SKM-1 (cell line): ENCODE results near the gene BTBD18.
A peak's percentile ranks its signal among the peaks of the same experiment; 100 is the strongest.
"Not testable (repeated sequence)": the region's sequence is repeated elsewhere in the genome, so short reads cannot be mapped to it uniquely, and the experiment has no call there.

Experiments used
- DNase-seq: peaks from one replicate; lab custom pipeline; 2025; ENCODE audit not compliant: unreplicated experiment; lab: John Stamatoyannopoulos, UW

BTBD18 gene

DNA sequence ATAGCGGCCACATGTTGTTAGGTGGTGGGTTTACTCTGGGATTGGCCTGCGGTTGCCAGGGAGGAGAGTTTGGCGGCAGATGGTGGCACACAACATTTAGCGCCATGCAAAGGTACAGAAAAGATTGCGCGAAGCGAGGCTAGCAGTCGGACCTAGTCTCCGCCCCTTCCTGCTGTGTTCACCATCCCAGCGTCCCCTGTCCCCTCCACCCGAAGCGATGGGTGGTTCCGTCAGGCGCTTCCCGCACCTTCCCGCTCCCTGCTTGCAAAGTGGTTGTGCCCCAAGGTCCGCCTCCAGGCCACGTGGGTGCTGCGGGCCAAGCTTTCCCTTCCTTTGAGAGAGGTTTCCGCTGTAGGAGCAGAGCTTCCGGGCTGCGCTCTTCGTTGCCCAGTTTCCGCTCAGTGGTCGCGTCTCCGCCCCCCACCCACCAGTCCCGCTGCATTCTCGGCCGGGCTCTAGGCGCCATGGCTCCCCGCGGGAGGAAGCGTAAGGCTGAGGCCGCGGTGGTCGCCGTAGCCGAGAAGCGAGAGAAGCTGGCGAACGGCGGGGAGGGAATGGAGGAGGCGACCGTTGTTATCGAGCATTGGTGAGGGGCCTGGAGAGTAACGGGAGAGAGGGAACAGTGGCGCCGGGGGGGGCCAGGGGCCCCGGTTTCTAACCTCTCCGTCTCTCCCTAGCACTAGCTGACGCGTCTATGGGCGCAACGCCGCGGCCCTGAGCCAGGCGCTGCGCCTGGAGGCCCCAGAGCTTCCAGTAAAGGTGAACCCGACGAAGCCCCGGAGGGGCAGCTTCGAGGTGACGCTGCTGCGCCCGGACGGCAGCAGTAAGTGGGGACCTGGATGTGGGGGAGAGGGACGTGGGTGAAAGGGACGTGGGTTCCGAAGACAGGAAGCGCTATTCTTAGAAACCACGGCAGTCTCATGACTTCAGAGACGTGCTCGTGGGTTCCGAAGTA, 10.2 kb downstream of the BTBD18 start, which contains the start of gene SELENOH:
Gene SELENOH, plus strand, starts transcription at position 360 of the 955 bp plus-strand sequence. Its CDS starts 105 bp downstream, at position 465.
- peak; percentile 97 for DNase-seq

GRCh38 chr11:57735619-57736298, 15.9 kb downstream of the BTBD18 start:
- DNase-seq: no peak

GRCh38 chr11:57732661-57733060, 19.0 kb downstream of the BTBD18 start:
- DNase-seq: no peak

DNA sequence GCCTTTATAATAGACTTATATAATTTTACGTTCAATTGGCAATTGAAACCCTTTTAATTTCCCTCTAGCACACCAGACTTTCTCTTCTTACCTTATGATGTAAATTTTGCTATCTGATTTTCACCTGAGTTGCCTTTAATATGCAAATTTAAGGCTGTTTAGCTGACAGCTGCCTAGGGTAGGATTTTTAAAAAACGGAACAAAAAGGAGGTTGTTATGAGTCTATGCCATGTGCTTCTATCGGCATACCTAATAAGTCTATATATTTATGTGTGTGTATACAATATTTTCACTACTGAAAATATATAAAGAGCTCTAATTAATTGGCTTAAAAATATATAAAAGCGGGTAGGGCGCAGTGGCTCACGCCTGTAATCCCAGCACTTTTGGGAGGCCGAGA, 22.1 kb downstream of the BTBD18 start:
- no peak for DNase-seq

DNA sequence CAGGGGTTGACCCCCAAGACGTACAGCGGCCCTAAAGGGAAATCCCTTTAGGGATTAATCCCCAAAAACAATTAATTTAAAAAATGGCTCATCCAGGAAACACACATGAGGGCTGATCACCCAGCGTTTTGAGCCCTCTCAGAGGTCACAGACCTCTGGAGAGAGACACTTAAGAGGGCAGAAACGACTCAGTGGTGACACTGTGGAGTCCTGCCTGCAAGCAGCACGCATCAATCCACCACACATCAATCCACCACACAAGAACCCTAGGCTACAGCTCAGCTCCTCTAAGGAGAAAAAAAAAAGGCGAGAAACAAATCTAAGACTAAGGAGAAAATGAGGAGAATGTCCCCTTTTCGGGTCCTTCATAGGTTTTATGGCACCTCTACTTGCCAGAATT, 22.8 kb downstream of the BTBD18 start:
- no peak for DNase-seq

GRCh38 chr11:57727185-57727584, 24.4 kb downstream of the BTBD18 start:
- no peak for DNase-seq

DNA sequence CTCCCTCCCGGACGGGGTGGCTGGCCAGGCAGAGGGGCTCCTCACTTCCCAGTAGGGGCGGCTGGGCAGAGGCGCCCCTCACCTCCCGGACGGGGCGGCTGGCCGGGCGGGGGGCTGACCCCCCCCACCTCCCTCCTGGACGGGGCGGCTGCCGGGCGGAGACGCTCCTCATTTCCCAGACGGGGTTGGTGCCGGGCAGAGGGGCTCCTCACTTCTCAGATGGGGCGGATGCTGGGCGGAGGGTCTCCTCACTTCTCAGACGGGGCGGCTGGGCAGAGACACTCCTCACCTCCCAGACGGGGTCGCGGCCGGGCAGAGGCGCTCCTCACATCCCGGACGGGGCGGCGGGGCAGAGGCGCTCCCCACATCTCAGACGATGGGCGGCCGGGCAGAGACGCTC, 34.9 kb downstream of the BTBD18 start:
- DNase-seq: not testable (repeated sequence)

- no peak for DNase-seq
These were observed 37.8 kb downstream of the BTBD18 start for GRCh38 chr11:57713835-57714234.

GRCh38 chr11:57712256-57713150, 39.1 kb downstream of the BTBD18 start, which contains the start of gene TMX2:
TMX2 (plus strand) TSS chr11:57712593; CDS start chr11:57712619, 26 bp downstream.
- peak; percentile 99 for DNase-seq

- peak; percentile 71 for DNase-seq
These were observed 40.0 kb downstream of the BTBD18 start, which contains the start of gene MED19 for GRCh38 chr11:57711414-57712255. MED19 (minus strand) TSS chr11:57712215; CDS start chr11:57712179, 36 bp downstream.

DNA sequence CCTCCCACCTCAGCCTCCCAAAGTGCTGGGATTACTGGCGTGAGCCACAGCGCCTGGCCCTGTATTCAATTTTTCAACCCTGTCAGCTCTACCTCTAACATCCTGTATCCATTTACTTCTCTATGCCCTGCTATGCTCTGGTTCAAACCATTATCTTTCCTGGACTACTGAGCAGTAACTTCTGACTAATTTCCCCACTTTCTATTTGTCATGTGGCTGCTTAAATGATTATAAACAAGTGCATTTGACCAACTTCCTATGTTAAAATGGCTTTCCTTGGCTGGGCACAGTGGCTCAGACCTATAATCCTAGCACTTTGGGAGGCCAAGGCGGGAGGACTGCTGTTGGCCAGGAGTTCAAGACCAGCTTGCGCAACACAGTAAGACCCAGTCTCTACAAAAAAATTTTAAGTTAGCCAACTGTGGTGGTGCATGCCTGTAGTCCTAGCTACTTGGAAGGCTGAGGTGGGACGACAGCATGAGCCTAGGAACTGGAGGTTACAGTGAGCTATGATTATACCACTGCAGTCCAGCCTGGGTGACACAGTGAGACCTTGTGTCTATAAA, 41.7 kb downstream of the BTBD18 start:
- no peak for DNase-seq

GRCh38 chr11:57705432-57705831, 46.2 kb downstream of the BTBD18 start:
- not testable (repeated sequence) for DNase-seq

GRCh38 chr11:57704932-57705331, 46.7 kb downstream of the BTBD18 start:
- DNase-seq: no peak

DNA sequence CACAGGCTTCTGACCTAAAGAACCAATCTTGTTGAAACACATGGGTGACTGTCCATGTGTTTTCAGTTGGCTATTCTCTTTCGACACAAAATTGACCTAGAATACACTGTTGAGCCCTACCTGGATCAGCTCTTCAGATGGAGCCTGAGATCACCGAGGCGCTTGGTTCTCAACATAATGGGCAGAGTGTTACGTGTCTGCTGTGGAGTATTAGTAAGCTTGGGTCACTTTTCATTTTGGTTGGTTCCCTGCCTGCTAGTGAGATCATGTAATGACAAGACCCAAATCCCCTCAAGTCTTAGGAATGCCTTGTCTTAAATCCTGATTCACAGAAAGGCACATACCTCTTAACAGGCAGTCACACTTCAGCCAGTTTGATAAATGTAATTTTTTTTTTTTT, 48.3 kb downstream of the BTBD18 start:
- no peak for DNase-seq

DNA sequence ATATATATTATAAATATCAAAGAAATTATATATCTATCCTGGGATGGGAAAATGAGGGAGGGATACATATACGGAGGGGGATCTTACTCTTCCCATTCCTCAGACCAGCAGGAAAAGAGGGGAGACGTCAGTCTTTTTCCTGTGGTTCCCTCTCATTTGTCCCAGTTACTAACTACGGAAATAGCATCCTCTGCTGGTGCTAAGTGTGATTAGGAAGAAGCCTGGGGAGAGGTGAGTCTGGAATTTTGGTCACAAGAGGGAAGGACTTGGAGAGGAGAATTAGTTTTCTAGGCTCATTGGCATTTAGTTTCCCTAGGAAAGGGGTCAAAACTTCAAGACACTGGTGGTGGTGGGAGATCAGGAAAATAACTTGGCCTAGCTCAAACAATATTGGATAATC, 51.2 kb downstream of the BTBD18 start:
- DNase-seq: no peak

- no peak for DNase-seq
These were observed 51.8 kb downstream of the BTBD18 start for GRCh38 chr11:57699813-57700212.

DNA sequence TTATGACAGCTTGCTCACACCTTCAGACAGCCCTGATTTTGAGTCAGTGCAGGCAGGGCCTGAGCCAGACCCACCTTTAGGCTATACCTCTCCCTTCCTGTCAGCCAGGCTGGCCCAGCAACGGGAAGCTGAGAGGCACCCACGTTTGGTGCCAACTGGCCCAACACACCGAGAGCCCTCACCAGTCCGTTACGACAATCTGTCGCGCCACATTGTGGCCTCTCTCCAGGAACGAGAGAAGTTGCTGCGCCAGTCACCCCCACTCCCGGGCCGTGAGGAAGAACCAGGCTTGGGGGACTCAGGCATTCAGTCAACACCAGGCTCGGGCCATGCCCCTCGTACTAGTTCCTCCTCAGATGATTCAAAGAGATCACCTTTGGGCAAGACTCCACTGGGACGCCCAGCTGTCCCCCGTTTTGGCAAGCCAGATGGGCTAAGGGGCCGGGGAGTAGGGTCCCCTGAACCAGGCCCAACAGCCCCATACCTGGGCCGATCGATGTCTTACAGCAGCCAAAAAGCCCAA, 52.7 kb downstream of the BTBD18 start:
- no peak for DNase-seq
